ENCODE results near the gene DCLK2. TPM values are rescaled to one million over a fixed set of nuclear protein-coding genes. Genes with fewer than 3 reads are reported as not detected.
A peak's percentile ranks its signal among the peaks of the same experiment; 100 is the strongest.

DCLK2 gene
- total RNA-seq, 1 experiment from 2014 or later, result 2.9 TPM

GRCh38 chr4:150261571-150261970 is 183.3 kb downstream of the DCLK2 start:
- no peaks in the 10 kb centered on the region for H3K27me3 ChIP-seq (replicated peaks; ENCODE audit: control insufficient read depth, insufficient read depth, low read length)
- H3K27ac Mint-ChIP-seq (ENCODE audit: unreplicated experiment), result no peak overlapping the region
- DNase-seq, result no peak
- H3K9me3 Mint-ChIP-seq (ENCODE audit: unreplicated experiment), result no peaks in the 10 kb centered on the region
- H3K27me3 Mint-ChIP-seq (ENCODE audit: insufficient read depth, unreplicated experiment), result no peaks in the 10 kb centered on the region
- peaks cover 25% of the 10 kb centered on the region for H3K4me1 ChIP-seq
- CTCF ChIA-PET, result no interaction called here
- no peak overlapping the region for H3K4me3 ChIP-seq (ENCODE audit: low read depth, low read length)
- H3K4me3 Mint-ChIP-seq (ENCODE audit: unreplicated experiment), result no peak overlapping the region
- POLR2A ChIA-PET, result no interaction called here
- H3K4me1 Mint-ChIP-seq (ENCODE audit: low read depth, unreplicated experiment), result peaks cover 19% of the 10 kb centered on the region
- TF ChIP-seq CTCF (IDR thresholded peaks at IDR 0.05; ENCODE audit: insufficient read depth in 1 of 2, low read depth in 1 of 2, low read length in 1 of 2, severe bottlenecking in 1 of 2, unreplicated experiment in 1 of 2), result no peak
- no TSS peak for BruUV-seq (replicated peaks)
- no peaks in the 10 kb centered on the region for H3K9me3 ChIP-seq
- intact Hi-C loops (cut with micrococcal nuclease; ENCODE audit: unreplicated experiment), result no loop called here
- peaks cover 14% of the 10 kb centered on the region for H3K36me3 Mint-ChIP-seq (ENCODE audit: insufficient read depth, unreplicated experiment)
- H3K36me3 ChIP-seq (ENCODE audit: control insufficient read depth, insufficient read depth, low read length), result peaks cover 4% of the 10 kb centered on the region

- DNase-seq, result no peak
- no peaks in the 10 kb centered on the region for H3K9me3 ChIP-seq
- CTCF ChIA-PET, result no interaction called here
- peaks cover 4% of the 10 kb centered on the region for H3K36me3 ChIP-seq (ENCODE audit: control insufficient read depth, insufficient read depth, low read length)
- BruUV-seq (replicated peaks), result no TSS peak
- no peak for TF ChIP-seq CTCF (IDR thresholded peaks at IDR 0.05; ENCODE audit: insufficient read depth in 1 of 2, low read depth in 1 of 2, low read length in 1 of 2, severe bottlenecking in 1 of 2, unreplicated experiment in 1 of 2)
- no peaks in the 10 kb centered on the region for H3K27me3 ChIP-seq (replicated peaks; ENCODE audit: control insufficient read depth, insufficient read depth, low read length)
- Mint-ChIP-seq H3K27ac (ENCODE audit: unreplicated experiment) (no peak overlapping the region), H3K4me1 (ENCODE audit: low read depth, unreplicated experiment) (peaks cover 17% of the 10 kb centered on the region), H3K4me3 (ENCODE audit: unreplicated experiment) (no peak overlapping the region), H3K9me3 (ENCODE audit: unreplicated experiment) (no peaks in the 10 kb centered on the region), H3K27me3 (ENCODE audit: insufficient read depth, unreplicated experiment) (no peaks in the 10 kb centered on the region), H3K36me3 (ENCODE audit: insufficient read depth, unreplicated experiment) (peaks cover 13% of the 10 kb centered on the region)
- no peak overlapping the region for H3K4me3 ChIP-seq (ENCODE audit: low read depth, low read length)
- intact Hi-C loops (cut with micrococcal nuclease; ENCODE audit: unreplicated experiment), result no loop called here
- POLR2A ChIA-PET, result no interaction called here
- H3K4me1 ChIP-seq, result peaks cover 14% of the 10 kb centered on the region
Measured at GRCh38 chr4:150262611-150263010, 184.4 kb downstream of the DCLK2 start.

GRCh38 chr4:150264595-150265161 is 186.4 kb downstream of the DCLK2 start:
- Mint-ChIP-seq H3K27ac (ENCODE audit: unreplicated experiment) (no peak overlapping the region), H3K36me3 (ENCODE audit: insufficient read depth, unreplicated experiment) (peaks cover 16% of the 10 kb centered on the region), H3K4me1 (ENCODE audit: low read depth, unreplicated experiment) (peaks cover 6% of the 10 kb centered on the region), H3K4me3 (ENCODE audit: unreplicated experiment) (no peak overlapping the region), H3K9me3 (ENCODE audit: unreplicated experiment) (no peaks in the 10 kb centered on the region), H3K27me3 (ENCODE audit: insufficient read depth, unreplicated experiment) (no peaks in the 10 kb centered on the region)
- DNase-seq, result no peak
- BruUV-seq (replicated peaks), result TSS peak; percentile 59
- ChIA-PET POLR2A (no interaction called here), CTCF (no interaction called here)
- no peaks in the 10 kb centered on the region for H3K9me3 ChIP-seq
- H3K27me3 ChIP-seq (replicated peaks; ENCODE audit: control insufficient read depth, insufficient read depth, low read length), result no peaks in the 10 kb centered on the region
- H3K36me3 ChIP-seq (ENCODE audit: control insufficient read depth, insufficient read depth, low read length), result peaks cover 4% of the 10 kb centered on the region
- intact Hi-C loops (cut with micrococcal nuclease; ENCODE audit: unreplicated experiment), result no loop called here
- no peak overlapping the region for H3K4me3 ChIP-seq (ENCODE audit: low read depth, low read length)
- H3K4me1 ChIP-seq, result peaks cover 4% of the 10 kb centered on the region; the same call in 1 of the 2 replicates
- TF ChIP-seq CTCF (IDR thresholded peaks at IDR 0.05; ENCODE audit: insufficient read depth in 1 of 2, low read depth in 1 of 2, low read length in 1 of 2, severe bottlenecking in 1 of 2, unreplicated experiment in 1 of 2), result no peak
